NOMO-1 treated with DMSO at 0.1 percent for 48 hours (cell line): ENCODE measurements around the gene TANGO2.
"Not testable (repeated sequence)": the region's sequence is repeated elsewhere in the genome, so short reads cannot be mapped to it uniquely, and the experiment has no call there.

Experiments
- DNase-seq: peaks from one replicate; lab custom pipeline; 2025; ENCODE audit not compliant: unreplicated experiment; lab: John Stamatoyannopoulos, UW

TANGO2 gene

GRCh38 chr22:20060700-20061480 is 40.0 kb downstream of the TANGO2 start:
- DNase-seq: no peak

DNA sequence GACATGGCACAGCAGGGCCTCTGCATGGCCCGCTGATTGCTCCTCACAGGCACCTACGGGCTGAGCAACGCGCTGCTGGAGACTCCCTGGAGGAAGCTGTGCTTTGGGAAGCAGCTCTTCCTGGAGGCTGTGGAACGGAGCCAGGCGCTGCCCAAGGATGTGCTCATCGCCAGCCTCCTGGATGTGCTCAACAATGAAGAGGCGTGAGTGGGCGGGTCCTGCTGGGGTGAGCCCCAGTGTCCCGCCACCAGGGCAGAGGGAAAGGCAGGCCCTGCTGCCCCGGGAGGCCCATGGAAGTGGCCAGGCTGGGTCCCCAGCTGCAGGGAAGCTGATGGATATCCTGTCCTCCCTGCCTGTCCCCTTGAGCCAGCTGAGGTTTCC is 40.6 kb downstream of the TANGO2 start:
- no peak for DNase-seq

DNA sequence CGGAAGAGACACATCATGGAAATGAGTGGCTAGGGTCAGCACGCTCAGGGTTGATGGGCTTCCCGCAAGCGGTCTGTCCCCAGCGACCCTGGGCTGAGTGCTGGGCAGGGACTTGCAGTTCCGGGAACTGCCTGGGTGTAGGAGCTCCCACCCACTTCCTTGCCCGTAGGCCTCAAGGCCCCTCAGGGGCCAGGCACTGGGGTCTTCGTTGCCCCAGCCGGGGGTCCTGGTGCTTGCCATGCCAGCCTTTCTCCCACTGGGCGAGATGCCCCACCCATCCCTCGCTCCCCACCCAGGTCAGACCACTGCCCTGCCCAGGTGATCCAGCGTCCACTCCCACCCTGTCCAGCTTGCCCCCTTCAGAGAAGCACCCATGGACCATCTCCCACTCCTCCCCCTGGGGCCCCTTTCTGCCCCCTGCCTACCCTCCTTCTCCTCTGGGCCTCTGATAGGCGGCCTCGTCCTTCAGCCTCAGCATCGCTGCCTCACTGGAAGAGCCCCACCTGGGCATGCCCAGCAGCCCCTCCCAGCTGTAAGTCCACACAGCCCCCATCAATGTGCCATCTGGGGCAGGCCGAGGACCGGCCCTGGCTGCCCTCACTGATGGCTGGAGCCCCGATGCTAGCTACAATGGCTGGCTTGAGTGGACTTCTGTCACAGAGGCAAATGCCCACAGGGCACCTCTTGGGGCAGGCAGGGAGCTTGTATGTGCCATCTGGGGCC is 41.3 kb downstream of the TANGO2 start:
- no peak for DNase-seq

DNA sequence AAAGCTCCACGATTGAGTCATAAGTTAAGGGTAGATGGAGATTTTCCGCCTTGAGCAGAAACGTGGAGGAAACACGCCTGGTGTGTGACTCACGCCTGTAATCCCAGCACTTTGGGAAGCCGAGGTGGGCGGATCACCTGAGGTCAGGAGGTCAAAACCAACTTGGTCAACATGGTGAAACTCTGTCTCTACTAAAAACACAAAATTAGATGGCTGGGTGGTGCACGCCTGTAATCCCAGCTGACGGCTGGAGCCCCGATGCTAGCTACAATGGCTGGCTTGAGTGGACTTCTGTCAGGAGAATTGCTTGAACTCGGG is 41.8 kb downstream of the TANGO2 start:
- DNase-seq: no peak

DNA sequence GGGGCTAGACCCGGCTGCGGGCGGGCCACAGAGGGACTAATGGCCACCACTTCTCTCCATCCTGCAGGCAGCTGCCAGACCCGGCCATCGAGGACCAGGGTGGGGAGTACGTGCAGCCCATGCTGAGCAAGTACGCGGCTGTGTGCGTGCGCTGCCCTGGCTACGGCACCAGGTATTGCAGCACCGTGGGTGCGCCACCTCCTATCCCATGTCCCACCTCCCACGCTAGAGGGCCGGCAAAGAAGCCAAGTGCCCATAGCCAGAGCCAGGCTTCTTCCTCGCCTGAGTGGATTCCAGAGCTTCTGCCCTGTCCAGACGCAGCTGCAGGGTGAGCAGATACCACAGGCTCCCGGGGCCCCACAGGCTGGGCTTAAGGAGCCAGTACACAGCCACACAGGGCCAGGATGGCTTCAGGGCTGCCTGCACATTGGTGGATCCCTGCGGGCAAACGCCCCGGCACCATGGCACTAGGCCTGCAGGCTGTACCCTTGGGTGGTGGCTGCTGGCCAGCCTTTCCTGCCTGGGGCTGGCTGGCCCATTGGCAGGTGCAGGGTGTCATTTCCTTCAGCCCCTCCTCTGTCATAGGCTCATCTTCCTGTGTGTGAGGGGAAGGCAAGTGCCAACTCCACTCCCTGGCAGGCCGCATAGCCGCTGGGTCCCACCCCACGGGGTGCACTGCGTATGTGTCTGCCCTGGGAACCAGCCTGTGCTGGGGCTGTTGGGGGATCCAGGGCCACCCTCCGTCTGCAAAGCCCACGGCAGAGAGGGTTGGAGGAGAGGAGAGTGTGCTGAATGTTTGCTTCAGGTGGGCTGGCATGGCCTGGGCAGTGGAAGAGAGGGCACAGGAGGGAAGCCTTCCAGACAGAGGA is 42.6 kb downstream of the TANGO2 start:
- DNase-seq: no peak

- DNase-seq: no peak
These were observed 43.2 kb downstream of the TANGO2 start for GRCh38 chr22:20064140-20064480.

- DNase-seq: no peak
These were observed 43.8 kb downstream of the TANGO2 start for GRCh38 chr22:20064545-20065262.

- DNase-seq: no peak
These were observed 45.1 kb downstream of the TANGO2 start for GRCh38 chr22:20065896-20066616.

DNA sequence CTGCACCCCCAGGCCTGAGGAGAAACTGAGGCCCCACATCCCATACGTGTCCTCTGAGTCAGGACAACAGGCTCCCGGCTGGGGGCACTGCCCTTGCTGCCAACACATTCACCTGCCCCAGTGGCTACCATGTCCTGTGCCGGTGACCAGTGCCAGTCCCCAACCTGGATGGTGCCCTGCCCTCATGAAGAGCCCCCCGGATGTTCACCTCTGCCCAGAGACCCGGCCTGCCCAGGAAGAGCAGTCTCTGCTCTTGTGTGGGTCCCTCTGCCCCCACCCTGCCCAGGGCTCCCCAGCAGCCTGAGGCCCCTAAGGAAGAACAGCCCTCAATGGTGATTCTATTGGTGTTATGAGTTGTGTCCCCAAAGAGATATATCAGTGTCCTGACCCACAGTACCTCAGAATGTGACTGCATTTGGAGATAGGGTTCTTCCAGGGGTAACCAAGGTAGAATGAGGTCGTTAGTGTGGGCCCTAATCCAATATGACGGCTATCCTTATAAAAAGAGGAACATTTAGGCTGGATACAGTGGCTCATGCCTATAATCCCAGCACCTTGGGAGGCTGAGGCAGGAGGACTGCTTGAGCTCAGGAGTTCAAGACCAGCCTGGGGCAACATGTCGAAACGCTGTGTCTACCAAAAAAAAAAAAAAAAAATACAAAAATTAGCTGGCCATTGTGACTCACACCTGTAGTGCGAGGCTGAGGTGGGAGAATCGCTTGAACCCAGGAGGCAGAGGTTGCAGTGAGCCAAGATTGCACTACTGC is 45.9 kb downstream of the TANGO2 start:
- no peak for DNase-seq

DNA sequence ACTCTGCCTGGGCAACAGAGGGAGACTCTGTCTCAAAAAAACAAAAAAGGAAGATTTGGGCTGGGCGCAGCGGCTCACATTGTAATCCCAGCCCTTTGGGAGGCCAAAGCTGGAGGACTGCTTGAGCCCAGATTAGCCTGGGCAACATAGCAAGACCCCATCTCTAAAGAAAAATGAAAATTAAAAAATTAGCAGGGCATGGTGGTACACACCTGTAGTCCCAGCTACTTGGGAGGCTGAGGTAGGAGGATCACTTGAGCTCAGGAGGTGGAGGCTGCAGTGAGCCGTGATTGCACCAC is 46.4 kb downstream of the TANGO2 start:
- DNase-seq: not testable (repeated sequence)

GRCh38 chr22:20068640-20069039 is 47.7 kb downstream of the TANGO2 start:
- no peak for DNase-seq

DNA sequence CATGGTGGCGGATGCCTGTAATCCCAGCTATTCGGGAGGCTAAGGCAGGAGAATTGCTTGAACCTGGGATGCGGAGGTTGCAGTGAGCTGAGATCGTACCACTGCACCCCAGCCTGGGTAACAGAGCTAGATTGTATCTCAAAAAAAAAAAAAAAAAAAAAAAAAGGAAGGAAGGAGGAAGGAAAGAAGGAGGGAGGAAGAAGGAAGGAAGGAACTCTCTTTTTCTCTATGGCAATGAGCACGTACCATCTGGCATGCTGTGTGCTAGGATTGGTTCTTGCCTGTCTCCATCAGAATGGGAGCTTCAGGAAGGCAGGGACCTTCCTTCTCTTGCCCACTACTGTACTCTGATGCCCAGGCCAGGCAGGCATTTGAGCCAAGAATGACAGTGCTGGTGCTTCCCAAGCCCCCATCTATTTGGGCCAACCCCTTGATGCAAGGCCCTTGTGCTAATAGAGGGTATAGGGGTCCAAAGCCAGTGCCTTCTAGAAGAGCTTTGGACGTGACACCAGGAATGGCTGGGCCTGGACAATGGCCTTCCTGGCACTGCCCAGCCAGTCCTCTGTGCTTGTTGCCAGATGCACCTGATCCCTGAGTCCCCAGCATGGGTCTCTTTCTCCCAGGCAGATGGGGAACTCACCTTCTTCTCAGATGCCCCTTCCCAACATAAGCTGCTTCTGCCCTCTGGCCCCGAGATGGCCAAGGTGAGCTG is 48.6 kb downstream of the TANGO2 start:
- no peak for DNase-seq

- no peak for DNase-seq
These were observed 50.6 kb downstream of the TANGO2 start for GRCh38 chr22:20071524-20071972.

- no peak for DNase-seq
These were observed 55.8 kb downstream of the TANGO2 start for GRCh38 chr22:20076627-20077172.

- peak; percentile 71 for DNase-seq
These were observed 59.0 kb downstream of the TANGO2 start, which contains the start of gene DGCR8 for GRCh38 chr22:20079745-20080444. TSS of gene DGCR8 (plus strand) at chr22:20080241. CDS start at chr22:20085964, 5,723 bp downstream.

GRCh38 chr22:20080445-20080775 is 59.5 kb downstream of the TANGO2 start:
- peak; percentile 26 for DNase-seq

DNA sequence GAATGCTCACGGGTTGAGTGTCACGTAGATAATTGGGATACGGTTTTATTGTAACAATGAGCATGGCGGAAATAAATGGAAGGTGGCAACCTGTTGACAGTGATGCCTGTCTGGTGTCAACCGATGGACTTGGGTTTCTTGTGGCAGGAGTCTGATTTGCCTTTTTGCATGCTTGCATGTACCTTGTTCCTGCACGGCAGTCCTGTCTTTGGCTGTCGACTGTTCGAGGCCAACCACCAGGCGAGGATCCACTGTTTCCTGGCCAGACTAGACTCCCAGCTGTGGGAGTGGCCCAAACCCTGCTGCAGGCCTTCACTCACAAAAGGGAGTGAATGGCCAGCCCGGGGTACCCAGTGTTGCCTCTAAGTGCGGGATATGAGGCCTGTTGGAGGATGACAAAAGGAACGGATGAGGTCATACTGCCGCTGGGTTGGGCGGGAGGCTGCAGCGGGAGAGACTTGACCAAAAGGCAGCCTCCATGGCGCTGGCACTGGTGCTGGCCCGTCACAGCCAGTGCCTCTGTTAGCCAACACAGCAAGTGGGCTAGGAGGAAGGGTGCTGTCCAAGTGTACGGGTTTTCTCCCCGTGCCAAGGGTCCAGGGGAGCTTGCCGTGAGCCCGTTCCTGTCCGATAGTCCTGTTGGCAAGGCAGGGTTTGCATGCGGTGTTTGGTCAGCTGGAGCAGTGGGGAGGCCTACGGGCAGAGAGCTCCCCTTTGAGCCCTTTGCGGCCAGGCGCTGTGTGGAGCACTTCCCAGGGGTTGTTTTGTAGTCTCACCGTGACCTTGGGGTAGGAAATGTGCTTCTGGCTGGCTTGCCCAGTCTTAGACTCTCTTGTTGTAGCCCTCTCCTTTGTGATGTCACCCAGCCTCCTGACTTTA is 60.1 kb downstream of the TANGO2 start:
- DNase-seq: no peak
